ENCODE results near the gene MZT2B. TPM values are rescaled to one million over a fixed set of nuclear protein-coding genes. Genes with fewer than 3 reads are reported as not detected.
"Not testable (repeated sequence)": the region's sequence is repeated elsewhere in the genome, so short reads cannot be mapped to it uniquely, and the experiment has no call there.

MZT2B gene
- total RNA-seq, 3 donors from 2014 or later (not counting 1 experiment from before 2014, with no cell fraction given), result 101 to 152 (median 133) TPM

GRCh38 chr2:130145006-130145414 is 37.1 kb upstream of the MZT2B start, which contains the start of gene CCDC74B:
TSS of gene CCDC74B (minus strand) at chr2:130145112. CDS start at chr2:130144996, 116 bp downstream.
- H3K36me3 Mint-ChIP-seq; H3K27me3 ChIP-seq (ENCODE audit: control insufficient read depth, insufficient read depth, low read length); H3K27ac ChIP-seq (ENCODE audit: low read length); H3K36me3 ChIP-seq (ENCODE audit: control insufficient read depth, insufficient read depth, low read length); intact Hi-C loops (cut with micrococcal nuclease); H3K9me3 ChIP-seq (ENCODE audit: control insufficient read depth, insufficient read depth, low read length); H3K9me3 Mint-ChIP-seq; H3K4me3 ChIP-seq (ENCODE audit: low read length): not testable (repeated sequence)
- DNase-seq, result peak; percentile 49 to 71
- Mint-ChIP-seq H3K4me1 (peaks cover 7 to 17% of the 10 kb centered on the region in 2 donors), H3K27me3 (ENCODE audit: low read depth in 2 of 2) (peaks cover 7 to 11% of the 10 kb centered on the region in 2 donors), H3K4me3 (peak within 1 kb of the TSS; percentile 81), H3K27ac (peak within 1 kb of the TSS in 1 of 2 donors; percentile 67)
- peak; percentile 82 to 91 (median 90) for ATAC-seq
- peaks cover 15% of the 10 kb centered on the region for H3K4me1 ChIP-seq (ENCODE audit: control insufficient read depth, insufficient read depth, low read length)
- WGBS (ENCODE audit: insufficient coverage), result 13% methylated on average over 26 of the region's 30 CpGs

- H3K27ac Mint-ChIP-seq; H3K4me3 Mint-ChIP-seq; H3K4me1 Mint-ChIP-seq; H3K27me3 ChIP-seq (ENCODE audit: control insufficient read depth, insufficient read depth, low read length); ATAC-seq; H3K27ac ChIP-seq (ENCODE audit: low read length); H3K9me3 Mint-ChIP-seq; H3K4me3 ChIP-seq (ENCODE audit: low read length); H3K36me3 Mint-ChIP-seq; H3K27me3 Mint-ChIP-seq (ENCODE audit: low read depth in 2 of 2); H3K9me3 ChIP-seq (ENCODE audit: control insufficient read depth, insufficient read depth, low read length); DNase-seq; intact Hi-C loops (cut with micrococcal nuclease): not testable (repeated sequence)
- H3K4me1 ChIP-seq (ENCODE audit: control insufficient read depth, insufficient read depth, low read length), result peaks cover 12% of the 10 kb centered on the region
- WGBS (ENCODE audit: insufficient coverage), result 72% methylated on average over 4 of the region's 6 CpGs
- peaks cover 11% of the 10 kb centered on the region for H3K36me3 ChIP-seq (ENCODE audit: control insufficient read depth, insufficient read depth, low read length)
These were observed 33.5 kb upstream of the MZT2B start for GRCh38 chr2:130148515-130148914.

- intact Hi-C loops (cut with micrococcal nuclease), result no loop called here
- ATAC-seq (no peak), DNase-seq (peak in 1 of 2 donors; percentile 12)
- no peaks in the 10 kb centered on the region for H3K36me3 Mint-ChIP-seq
- no peak overlapping the region for H3K4me3 ChIP-seq (ENCODE audit: low read length)
- no peak overlapping the region for H3K27ac ChIP-seq (ENCODE audit: low read length)
- H3K9me3 ChIP-seq (ENCODE audit: control insufficient read depth, insufficient read depth, low read length), result no peaks in the 10 kb centered on the region
- H3K9me3 Mint-ChIP-seq, result no peaks in the 10 kb centered on the region
- peaks cover 22% of the 10 kb centered on the region for H3K36me3 ChIP-seq (ENCODE audit: control insufficient read depth, insufficient read depth, low read length)
- H3K4me1 ChIP-seq (ENCODE audit: control insufficient read depth, insufficient read depth, low read length), result no peaks in the 10 kb centered on the region
- H3K27ac Mint-ChIP-seq, result peak overlapping the region in 1 of 2 donors; percentile 29
- TF ChIP-seq CTCF (IDR thresholded peaks at IDR 0.05), result no peak
- 96% methylated on average over 23 of the region's 23 CpGs for WGBS (ENCODE audit: insufficient coverage)
- peaks cover 0 to 5% of the 10 kb centered on the region in 2 donors for H3K27me3 Mint-ChIP-seq (ENCODE audit: low read depth in 2 of 2)
- no peaks in the 10 kb centered on the region for H3K27me3 ChIP-seq (ENCODE audit: control insufficient read depth, insufficient read depth, low read length)
- no peak overlapping the region for H3K4me3 Mint-ChIP-seq
- H3K4me1 Mint-ChIP-seq, result no peaks in the 10 kb centered on the region
These were observed 31.6 kb upstream of the MZT2B start for GRCh38 chr2:130150181-130151144.

GRCh38 chr2:130151145-130151512 is 30.9 kb upstream of the MZT2B start:
- H3K27ac ChIP-seq (ENCODE audit: low read length); H3K4me1 Mint-ChIP-seq; intact Hi-C loops (cut with micrococcal nuclease); H3K36me3 Mint-ChIP-seq; ATAC-seq; H3K27me3 Mint-ChIP-seq (ENCODE audit: low read depth in 2 of 2); H3K4me3 ChIP-seq (ENCODE audit: low read length); DNase-seq; H3K9me3 ChIP-seq (ENCODE audit: control insufficient read depth, insufficient read depth, low read length); H3K4me3 Mint-ChIP-seq; H3K4me1 ChIP-seq (ENCODE audit: control insufficient read depth, insufficient read depth, low read length); H3K9me3 Mint-ChIP-seq; H3K27me3 ChIP-seq (ENCODE audit: control insufficient read depth, insufficient read depth, low read length): not testable (repeated sequence)
- peaks cover 22% of the 10 kb centered on the region for H3K36me3 ChIP-seq (ENCODE audit: control insufficient read depth, insufficient read depth, low read length)
- H3K27ac Mint-ChIP-seq, result peak overlapping the region in 1 of 2 donors; percentile 29
- WGBS (ENCODE audit: insufficient coverage), result 75% methylated on average over 5 of the region's 5 CpGs

- H3K4me3 ChIP-seq (ENCODE audit: low read length); H3K4me1 Mint-ChIP-seq; H3K4me1 ChIP-seq (ENCODE audit: control insufficient read depth, insufficient read depth, low read length); ATAC-seq; H3K27me3 ChIP-seq (ENCODE audit: control insufficient read depth, insufficient read depth, low read length); intact Hi-C loops (cut with micrococcal nuclease); H3K27ac ChIP-seq (ENCODE audit: low read length); H3K9me3 ChIP-seq (ENCODE audit: control insufficient read depth, insufficient read depth, low read length); H3K9me3 Mint-ChIP-seq; H3K4me3 Mint-ChIP-seq; H3K27ac Mint-ChIP-seq; DNase-seq; H3K36me3 Mint-ChIP-seq; H3K27me3 Mint-ChIP-seq (ENCODE audit: low read depth in 2 of 2): not testable (repeated sequence)
- WGBS (ENCODE audit: insufficient coverage), result 98% methylated on average over 26 of the region's 27 CpGs
- peaks cover 22% of the 10 kb centered on the region for H3K36me3 ChIP-seq (ENCODE audit: control insufficient read depth, insufficient read depth, low read length)
These were observed 29.8 kb upstream of the MZT2B start for GRCh38 chr2:130152136-130152815.

Data from natural killer cell (primary cell).